Skeletal muscle cell (primary cell): ENCODE data around the gene STARD13.

Experiments used
- DNase-seq: peaks from one replicate; pipeline ENCODE4 v3.0.0-alpha.2; 2010; ENCODE audit warnings: low read depth
- H3K4me3 ChIP-seq: 2 replicates; pipeline ENCODE4 v1.5.1; 2011; ENCODE audit warnings: low read depth, mild to moderate bottlenecking, control low read depth, low read length, moderate library complexity

Gene STARD13

DNA sequence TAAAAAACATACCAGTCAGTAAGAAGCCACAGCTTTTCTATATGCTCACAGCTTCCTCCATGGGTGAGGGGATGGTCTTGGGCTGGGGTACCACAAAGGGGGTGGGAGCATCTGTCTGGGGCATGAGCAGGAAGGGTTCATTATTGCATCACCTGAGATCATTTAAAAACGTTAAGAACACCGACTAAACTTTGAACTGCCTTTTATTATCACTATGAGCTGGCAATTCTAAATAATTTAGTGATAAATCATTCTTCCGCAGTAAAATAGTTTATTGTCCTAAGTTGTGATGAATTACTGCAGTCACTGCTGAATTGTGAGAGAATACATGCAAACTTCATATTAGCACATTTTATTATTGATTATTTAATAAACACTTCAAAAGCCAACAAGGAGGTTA lies 197.8 kb downstream of the STARD13 start:
- H3K4me3 ChIP-seq, result no peak overlapping the region

GRCh38 chr13:33087091-33087490 lies 198.5 kb downstream of the STARD13 start:
- H3K4me3 ChIP-seq, result no peak overlapping the region
- DNase-seq, result no peak

More for the DNA sequence above, 197.8 kb downstream of the STARD13 start:
- no peak for DNase-seq

- no peak for DNase-seq
- no peak overlapping the region for H3K4me3 ChIP-seq
These were observed 202.5 kb downstream of the STARD13 start for GRCh38 chr13:33083054-33083453.

- no peak overlapping the region for H3K4me3 ChIP-seq
- DNase-seq, result no peak
These were observed 203.9 kb downstream of the STARD13 start for GRCh38 chr13:33081666-33082065.

DNA sequence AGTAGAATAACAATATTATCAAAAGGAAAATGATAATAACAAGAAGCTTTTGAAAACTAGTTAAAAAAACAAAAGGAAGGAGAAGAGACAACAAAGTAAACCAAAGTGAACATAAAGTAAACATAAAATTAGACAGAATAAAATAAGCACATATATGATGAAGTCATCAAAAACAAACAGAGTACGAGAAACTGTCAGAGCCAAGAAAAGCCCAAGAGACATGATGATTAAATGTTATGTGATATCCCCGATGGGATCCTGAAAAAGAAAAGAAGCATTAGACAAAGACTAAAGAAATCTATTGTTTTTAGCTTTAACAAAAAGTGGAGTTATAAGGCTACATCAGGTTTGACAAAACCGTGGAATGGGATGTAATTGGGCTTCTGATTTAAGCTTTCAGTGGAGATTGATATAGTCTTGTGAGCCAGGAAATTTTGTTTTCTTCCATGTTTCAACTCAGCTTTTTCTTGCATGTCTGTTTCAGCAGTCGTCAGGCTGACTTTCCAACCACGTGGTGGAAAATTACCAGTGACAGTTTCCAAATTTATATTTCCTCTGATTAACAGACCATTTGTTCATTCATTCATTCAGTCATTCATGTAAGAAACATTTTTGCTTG lies 204.5 kb downstream of the STARD13 start:
- DNase-seq, result peak; percentile 34
- no peak overlapping the region for H3K4me3 ChIP-seq

GRCh38 chr13:33079960-33080359 lies 205.6 kb downstream of the STARD13 start:
- no peak overlapping the region for H3K4me3 ChIP-seq
- DNase-seq, result no peak

DNA sequence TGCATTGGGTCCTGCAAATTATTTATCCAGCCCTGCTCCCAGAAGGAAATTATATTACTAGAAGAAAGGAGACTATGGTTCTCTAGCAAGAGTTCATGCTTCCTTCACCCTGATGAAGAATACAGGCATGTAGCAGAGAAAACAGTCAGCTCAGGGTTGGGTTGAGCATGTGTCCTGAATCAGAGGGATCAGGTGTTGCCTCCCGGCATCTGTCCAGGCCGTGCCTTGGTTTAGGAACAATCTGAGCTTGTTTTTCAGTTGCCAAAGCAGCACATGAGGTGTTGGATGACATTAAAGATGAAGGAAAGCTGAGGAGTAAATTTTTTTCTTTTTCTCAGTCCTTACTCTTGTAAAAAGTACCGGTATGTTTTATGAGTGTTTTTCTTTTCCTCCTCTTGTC lies 207.3 kb downstream of the STARD13 start:
- H3K4me3 ChIP-seq, result no peak overlapping the region
- DNase-seq, result no peak

DNA sequence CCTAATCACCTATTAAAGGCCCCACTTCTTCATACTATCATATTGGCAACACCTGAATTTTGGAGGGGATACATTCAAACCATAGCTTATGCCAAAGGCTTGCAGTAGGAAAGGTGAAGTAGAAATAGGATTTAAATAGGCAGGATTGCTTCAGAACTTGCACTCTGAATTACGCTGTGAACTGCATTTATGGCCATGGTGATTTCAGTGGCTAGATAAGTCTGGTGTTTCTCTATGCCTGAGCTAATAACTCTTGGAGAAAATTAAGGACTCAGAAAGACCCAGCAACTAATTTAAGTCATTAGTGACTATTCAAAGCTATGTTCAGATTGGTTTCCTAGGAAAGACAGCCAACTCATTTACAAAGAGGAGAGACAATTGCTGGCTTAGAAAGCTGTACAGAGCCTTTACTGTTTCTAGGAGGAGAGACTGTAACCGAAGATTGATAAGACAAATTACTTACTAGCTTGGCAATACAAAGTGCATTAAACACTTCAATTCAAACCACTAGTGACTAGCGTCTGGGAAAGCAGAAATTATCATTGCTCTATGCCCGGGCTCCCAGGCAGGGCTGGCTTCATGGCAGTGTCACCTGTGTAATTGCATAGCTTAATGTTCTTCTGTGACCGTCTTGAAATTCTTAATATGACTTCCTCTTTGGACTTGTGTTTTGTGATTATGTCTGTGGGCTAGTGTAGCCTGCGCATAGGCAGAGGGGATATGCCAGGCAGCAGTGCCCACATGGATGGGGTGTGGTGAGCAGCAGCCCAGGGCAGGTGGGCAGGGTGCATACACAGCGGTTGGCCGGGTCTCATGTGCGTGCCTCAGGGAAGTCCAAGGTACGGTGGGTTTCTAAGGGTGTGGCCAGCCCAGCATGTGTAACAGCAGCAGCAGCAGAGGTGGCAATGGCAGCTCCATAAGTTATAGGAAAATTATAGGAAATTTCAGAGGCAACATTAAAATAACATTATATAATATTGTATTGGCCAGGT lies 209.3 kb downstream of the STARD13 start:
- no peak overlapping the region for H3K4me3 ChIP-seq
- no peak for DNase-seq

DNA sequence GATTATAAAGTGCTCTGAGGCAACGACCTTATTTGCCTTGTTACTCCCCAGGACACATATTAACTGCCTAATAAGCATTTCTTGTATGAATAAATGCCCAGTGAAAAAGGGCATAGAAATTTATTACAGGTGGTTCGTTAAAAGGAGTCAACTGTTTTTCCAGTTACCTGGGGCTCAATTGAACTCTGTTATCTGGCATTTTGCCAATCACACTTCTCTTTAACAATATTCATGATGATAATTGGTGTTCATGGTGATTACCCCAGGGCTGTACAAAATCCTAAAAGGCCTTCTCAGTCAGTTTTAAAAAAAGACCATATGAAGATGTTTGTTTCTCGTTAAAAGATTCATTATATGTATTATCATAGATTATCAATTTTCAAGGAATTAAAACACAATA lies 212.2 kb downstream of the STARD13 start:
- H3K4me3 ChIP-seq, result no peak overlapping the region
- no peak for DNase-seq

GRCh38 chr13:33072759-33073158 lies 212.8 kb downstream of the STARD13 start:
- DNase-seq, result no peak
- H3K4me3 ChIP-seq, result no peak overlapping the region

GRCh38 chr13:33072282-33072681 lies 213.3 kb downstream of the STARD13 start:
- H3K4me3 ChIP-seq, result no peak overlapping the region
- DNase-seq, result no peak

- H3K4me3 ChIP-seq, result no peak overlapping the region
- no peak for DNase-seq
These were observed 214.8 kb downstream of the STARD13 start for GRCh38 chr13:33070713-33071112.

DNA sequence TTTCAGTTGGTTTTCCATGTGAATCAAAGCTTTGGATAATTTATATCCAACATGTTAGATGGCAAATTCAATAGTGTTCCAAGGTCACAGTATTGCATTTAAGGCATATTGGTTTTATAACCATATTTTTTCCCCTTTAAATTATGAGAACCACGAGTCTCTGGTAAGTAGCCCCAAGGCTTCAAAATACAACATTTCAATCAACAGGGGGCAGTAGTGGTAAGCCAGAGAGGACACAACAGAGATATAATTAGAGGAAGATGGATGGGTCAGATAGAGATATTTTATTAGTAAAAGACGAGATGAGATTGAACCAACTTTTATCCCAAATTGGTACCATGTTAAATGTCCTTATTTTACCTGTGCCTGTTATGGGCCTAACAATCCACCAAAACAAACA lies 216.2 kb downstream of the STARD13 start:
- no peak overlapping the region for H3K4me3 ChIP-seq
- DNase-seq, result no peak

GRCh38 chr13:33066329-33066728 lies 219.2 kb downstream of the STARD13 start:
- no peak overlapping the region for H3K4me3 ChIP-seq
- DNase-seq, result no peak

- H3K4me3 ChIP-seq, result no peak overlapping the region
- no peak for DNase-seq
These were observed 224.7 kb downstream of the STARD13 start for GRCh38 chr13:33060815-33061214.

DNA sequence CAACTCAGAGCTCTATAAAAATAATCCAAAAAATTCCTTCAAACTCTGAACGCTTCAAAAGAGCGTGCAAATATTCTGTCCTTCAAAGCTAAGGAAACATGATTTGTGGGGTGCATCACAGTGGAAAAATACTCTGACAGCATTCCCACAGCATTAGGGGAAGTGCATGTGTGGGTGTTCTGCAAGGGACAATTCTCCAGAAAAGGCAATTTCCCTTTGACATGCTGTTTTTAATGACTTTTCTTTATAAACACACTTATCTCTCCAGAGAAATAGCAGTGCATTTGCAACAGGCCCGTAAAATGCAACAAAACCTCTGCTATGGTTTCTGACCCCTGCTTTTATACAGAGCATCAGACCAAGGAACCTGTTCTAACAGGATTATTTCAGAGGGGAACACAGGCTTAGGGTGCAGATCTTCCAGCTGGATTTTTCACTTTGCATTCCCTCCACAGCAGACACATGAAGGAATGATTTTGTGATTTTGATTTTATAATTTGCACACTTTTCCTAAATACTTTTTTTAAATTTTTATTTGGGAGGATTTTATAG lies 226.7 kb downstream of the STARD13 start:
- no peak overlapping the region for H3K4me3 ChIP-seq
- DNase-seq, result no peak

DNA sequence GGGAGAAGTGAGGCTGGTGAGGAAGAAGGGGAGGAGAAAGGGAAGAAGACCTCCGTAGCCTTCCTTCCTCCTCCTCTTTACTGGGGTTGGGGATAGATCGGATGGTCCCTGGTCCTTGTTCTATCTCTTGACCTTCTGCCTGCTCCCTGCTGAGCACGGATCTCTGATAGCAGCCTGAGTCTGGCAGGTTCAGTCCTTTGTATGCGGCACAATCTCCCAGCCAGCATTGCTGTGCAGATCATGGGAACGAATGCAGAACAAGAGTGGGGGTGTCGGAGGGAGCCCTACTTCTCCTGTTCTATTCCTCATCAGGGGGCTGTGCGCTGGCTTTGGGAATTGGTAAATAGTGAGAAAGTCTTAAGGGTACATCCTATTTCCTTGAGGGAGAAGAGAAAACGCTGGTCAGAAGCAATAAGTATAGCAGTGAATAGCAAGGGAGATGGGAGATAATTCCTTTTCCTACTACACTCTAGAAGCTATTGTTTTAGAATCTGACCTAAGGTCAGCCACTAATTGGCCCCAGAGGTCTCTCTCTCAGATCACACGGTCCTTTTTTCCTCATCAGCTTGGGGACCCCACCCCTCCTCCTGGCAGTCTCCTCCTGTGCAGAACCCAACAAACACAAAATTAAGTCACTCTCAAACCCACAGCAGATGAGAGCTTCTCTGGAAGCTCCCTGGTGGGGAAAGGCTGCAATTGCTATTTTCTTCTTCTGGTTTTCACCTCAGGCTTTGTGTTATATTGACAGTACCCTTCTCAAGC lies 228.4 kb downstream of the STARD13 start:
- no peak for DNase-seq
- H3K4me3 ChIP-seq, result no peak overlapping the region

GRCh38 chr13:33053397-33054066 lies 232.0 kb downstream of the STARD13 start:
- DNase-seq, result no peak
- no peak overlapping the region for H3K4me3 ChIP-seq
